Left lung (tissue), 10 donors: Measurements from ENCODE around the gene DEPDC1B. TPM values are rescaled to one million over a fixed set of nuclear protein-coding genes. Genes with fewer than 3 reads are reported as not detected.
"Not testable (repeated sequence)": the region's sequence is repeated elsewhere in the genome, so short reads cannot be mapped to it uniquely, and the experiment has no call there.

Source experiments
- ATAC-seq: fragments of 200-7000 bp; cut with Tn5 transposase; one replicate; pipeline ENCODE4 v1.9.1; 2020; ENCODE audit warnings: moderate library complexity
- DNase-seq, 4 donors: peaks; one replicate each; pipeline ENCODE4 v3.0.0-alpha.2; 2013 to 2020
- H3K27ac ChIP-seq, 2 donors: fragments of 200-600 bp; sonication (generic) in 1 of 2; one replicate each; pipeline versions ENCODE4 v1.5.0 to v1.8.0; 2020 to 2021
- H3K27me3 ChIP-seq, 2 donors: fragments of 200-600 bp; sonication (generic) in 1 of 2; one replicate each; pipeline versions ENCODE4 v1.5.0 to v1.8.0; 2020 to 2021
- H3K36me3 ChIP-seq, 2 donors: fragments of 200-600 bp; sonication (generic) in 1 of 2; one replicate each; pipeline versions ENCODE4 v1.5.0 to v1.8.0; 2020 to 2021
- H3K4me1 ChIP-seq, 2 donors: fragments of 200-600 bp; one replicate each; pipeline ENCODE4 v1.8.0; 2021
- H3K4me3 ChIP-seq, 2 donors: fragments of 200-600 bp; sonication (generic) in 1 of 2; one replicate each; pipeline versions ENCODE4 v1.5.0 to v1.8.0; 2020 to 2021; ENCODE audit warnings: mild to moderate bottlenecking in 1 of 2
- H3K9me3 ChIP-seq, 2 donors: fragments of 200-600 bp; sonication (generic) in 1 of 2; one replicate each; pipeline versions ENCODE4 v1.5.0 to v1.8.0; 2020 to 2021
- intact Hi-C, 2 donors: fragments of 100-400 bp; cut with DNase I; formaldehyde crosslinking; loops; one replicate each; pipeline versions ENCODE4 v1.11.2 to v1.14.2; 2022
- polyA plus RNA-seq, 6 donors: library from polyadenylated mRNA; unstranded; fragments of 120-200 nt; gene quantifications; one replicate each; pipeline ENCODE4 v1.2.1, GENCODE V29; 2013; ENCODE audit not compliant: insufficient read length in 6 of 6
- total RNA-seq, 2 donors: library from RNA; stranded (reverse); fragmentation: NEBNext Ultra II Directional; extraction: Animal tissue kit (Norgen Biotek cat#: 25700); gene quantifications; one replicate each; pipeline ENCODE4 v1.2.1, GENCODE V29; 2021
- TF ChIP-seq, protein P1 (sequence below), 2 donors: fragments of 200-600 bp; sonication (generic) in 1 of 2; IDR thresholded peaks; one replicate each; pipeline versions ENCODE4 v1.5.0 to v1.8.0; 2021; ENCODE audit warnings: antibody characterized with exemption in 2 of 2
- donor health status: DM: no; HTN: yes; CAD: no.
- donor health status: DM: no; HTN: no; CAD: no.

Gene DEPDC1B
- total and polyA plus RNA-seq, 8 donors: 1.3 to 21.4 (median 10.5) TPM

DNA sequence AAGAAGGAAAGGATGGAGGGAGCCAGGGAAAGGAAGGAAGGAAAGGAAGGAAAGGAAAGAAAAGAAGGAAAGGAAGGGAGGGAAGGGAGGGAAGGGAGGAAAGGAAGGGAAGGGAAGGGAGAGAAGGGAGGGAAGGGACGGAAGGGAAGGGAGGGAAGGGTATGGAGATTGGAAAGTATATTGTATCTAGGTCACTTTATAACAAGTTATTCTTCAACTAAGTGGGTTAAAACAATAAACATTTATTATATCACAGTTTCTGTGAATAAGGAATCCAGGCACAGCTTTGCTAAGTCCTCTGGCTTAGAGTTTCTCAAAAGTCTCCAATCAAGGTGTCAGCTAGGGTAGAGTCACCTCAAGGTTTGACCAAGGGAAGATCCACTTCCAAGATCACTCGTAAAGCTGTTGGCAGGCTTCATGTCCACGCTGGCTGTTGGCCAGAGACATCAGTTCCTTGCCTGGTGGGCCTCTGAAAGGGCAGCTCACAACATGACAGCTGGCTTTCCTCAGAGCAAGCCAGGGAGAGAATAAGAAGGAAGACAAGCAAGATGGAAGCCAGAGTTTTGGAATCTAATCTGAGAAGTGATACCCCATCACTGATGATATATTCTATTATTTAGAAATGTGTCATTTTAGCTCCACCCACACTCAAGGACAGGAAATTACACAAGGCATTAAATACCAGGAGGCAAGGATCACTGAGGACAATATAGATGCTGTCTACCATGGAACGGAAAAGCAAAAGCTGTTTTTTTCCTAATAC, 105.1 kb downstream of the DEPDC1B start:
- TF ChIP-seq, protein P1, sequence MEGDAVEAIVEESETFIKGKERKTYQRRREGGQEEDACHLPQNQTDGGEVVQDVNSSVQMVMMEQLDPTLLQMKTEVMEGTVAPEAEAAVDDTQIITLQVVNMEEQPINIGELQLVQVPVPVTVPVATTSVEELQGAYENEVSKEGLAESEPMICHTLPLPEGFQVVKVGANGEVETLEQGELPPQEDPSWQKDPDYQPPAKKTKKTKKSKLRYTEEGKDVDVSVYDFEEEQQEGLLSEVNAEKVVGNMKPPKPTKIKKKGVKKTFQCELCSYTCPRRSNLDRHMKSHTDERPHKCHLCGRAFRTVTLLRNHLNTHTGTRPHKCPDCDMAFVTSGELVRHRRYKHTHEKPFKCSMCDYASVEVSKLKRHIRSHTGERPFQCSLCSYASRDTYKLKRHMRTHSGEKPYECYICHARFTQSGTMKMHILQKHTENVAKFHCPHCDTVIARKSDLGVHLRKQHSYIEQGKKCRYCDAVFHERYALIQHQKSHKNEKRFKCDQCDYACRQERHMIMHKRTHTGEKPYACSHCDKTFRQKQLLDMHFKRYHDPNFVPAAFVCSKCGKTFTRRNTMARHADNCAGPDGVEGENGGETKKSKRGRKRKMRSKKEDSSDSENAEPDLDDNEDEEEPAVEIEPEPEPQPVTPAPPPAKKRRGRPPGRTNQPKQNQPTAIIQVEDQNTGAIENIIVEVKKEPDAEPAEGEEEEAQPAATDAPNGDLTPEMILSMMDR (IDR thresholded peaks at IDR 0.05): no peak
- ATAC-seq: no peak
- no peak overlapping the region for H3K4me3 ChIP-seq
- intact Hi-C loops: no loop called here
- no peaks in the 10 kb centered on the region for H3K27me3 ChIP-seq
- DNase-seq: peak in 1 of 4 donors; percentile 23
- H3K36me3 ChIP-seq: no peaks in the 10 kb centered on the region
- H3K27ac ChIP-seq: no peak overlapping the region
- peaks cover 0 to 6% of the 10 kb centered on the region in 2 donors for H3K4me1 ChIP-seq
- H3K9me3 ChIP-seq: no peaks in the 10 kb centered on the region

DNA sequence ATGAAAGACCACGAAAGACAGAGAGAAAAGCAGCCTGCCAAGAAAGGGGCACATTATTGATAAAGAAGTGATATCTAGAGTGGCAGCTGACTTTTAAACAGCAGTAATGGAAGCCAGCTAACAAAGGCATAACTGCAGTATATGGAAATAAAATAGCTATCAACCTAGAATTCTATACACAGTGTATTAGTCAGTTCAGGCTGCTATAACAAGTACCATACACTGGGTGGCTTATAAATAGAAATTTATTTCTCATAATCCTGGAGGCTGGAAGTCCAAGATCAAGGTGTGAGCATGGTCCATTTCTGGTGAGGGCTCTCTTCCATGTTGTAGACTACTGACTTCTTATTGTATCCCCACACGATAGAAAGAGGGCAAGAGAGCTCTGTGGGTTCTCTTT, 109.8 kb downstream of the DEPDC1B start:
- Histone ChIP-seq H3K27ac (no peak overlapping the region), H3K9me3 (no peaks in the 10 kb centered on the region), H3K36me3 (no peaks in the 10 kb centered on the region), H3K4me3 (no peak overlapping the region), H3K27me3 (no peaks in the 10 kb centered on the region), H3K4me1 (no peaks in the 10 kb centered on the region)
- DNase-seq (no peak), ATAC-seq (no peak)
- TF ChIP-seq, protein P1 (IDR thresholded peaks at IDR 0.05): no peak
- intact Hi-C loops: no loop called here

DNA sequence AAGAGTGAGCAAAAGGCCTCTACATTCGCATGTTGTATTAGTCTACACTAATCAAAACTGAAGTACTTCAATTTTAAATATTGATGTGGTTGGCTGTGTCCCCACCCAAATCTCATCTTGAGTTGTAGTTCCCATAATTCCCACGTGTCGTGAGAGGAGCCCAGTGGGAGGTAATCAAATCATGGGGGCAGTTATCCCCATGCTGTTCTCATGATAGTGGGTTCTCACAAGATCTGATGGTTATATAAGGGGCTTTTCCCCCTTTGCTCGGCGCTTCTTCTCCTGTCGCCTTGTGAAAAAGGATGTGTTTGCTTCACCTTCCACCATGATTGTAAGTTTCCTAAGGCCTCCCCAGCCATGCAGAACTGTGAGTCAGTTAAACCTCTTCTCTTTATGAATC, 112.7 kb downstream of the DEPDC1B start:
- H3K36me3 ChIP-seq, H3K27ac ChIP-seq, ATAC-seq, intact Hi-C loops, H3K4me1 ChIP-seq, H3K9me3 ChIP-seq, H3K4me3 ChIP-seq, H3K27me3 ChIP-seq, DNase-seq: not testable (repeated sequence)

DNA sequence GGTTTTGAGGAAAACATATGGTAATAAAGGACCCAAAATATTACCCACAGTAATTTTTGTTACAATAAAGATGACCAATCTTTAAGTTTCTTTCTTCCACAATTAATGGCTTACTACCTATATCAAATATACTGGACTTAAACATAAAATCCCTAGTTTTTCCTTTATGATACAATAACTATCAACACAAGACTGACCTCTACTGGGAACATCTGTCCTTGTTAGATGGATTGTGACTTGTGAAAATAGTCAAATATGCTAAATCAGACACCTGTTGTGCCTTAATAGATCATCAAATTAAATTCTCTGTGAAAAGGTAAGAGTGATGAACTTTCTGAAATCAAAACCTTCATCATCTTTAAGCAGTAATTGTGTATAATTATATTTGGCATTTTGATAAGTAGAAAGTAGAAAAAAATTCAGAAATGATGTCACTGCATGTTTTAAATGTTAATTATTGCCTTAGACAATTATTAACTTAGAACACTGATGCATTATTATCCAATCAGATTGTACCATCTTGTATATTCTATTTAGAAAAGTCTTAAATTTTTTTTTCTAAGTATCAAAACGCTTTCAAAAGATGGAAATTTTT, 113.6 kb downstream of the DEPDC1B start:
- TF ChIP-seq, protein P1 (IDR thresholded peaks at IDR 0.05): no peak
- no peaks in the 10 kb centered on the region for H3K27me3 ChIP-seq
- ATAC-seq: no peak
- no peaks in the 10 kb centered on the region for H3K4me1 ChIP-seq
- no peak overlapping the region for H3K4me3 ChIP-seq
- DNase-seq: peak in 1 of 4 donors; percentile 16
- H3K9me3 ChIP-seq: no peaks in the 10 kb centered on the region
- H3K36me3 ChIP-seq: no peaks in the 10 kb centered on the region
- no peak overlapping the region for H3K27ac ChIP-seq
- intact Hi-C loops: no loop called here

DNA sequence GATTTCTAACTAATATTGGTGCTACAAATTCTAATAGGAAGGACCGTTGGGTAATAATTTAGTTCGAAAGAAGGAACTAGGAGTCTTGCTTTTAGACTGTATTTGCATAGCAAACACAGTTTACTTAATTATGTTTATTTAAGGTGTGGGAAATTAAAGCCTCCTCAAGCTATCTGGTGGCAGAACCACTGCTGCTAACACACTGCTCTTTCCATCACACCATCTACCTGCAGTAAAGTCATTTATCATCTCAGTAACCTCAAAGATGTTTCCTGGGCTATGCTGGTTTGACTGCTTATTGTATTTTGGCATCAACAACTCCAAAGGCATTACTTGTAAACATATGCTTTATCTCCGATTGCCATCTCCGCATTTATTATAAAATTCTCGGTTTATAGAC, 114.3 kb downstream of the DEPDC1B start:
- ATAC-seq (no peak), DNase-seq (no peak)
- TF ChIP-seq, protein P1 (IDR thresholded peaks at IDR 0.05): no peak
- intact Hi-C loops: no loop called here
- H3K27me3 ChIP-seq: no peaks in the 10 kb centered on the region
- no peaks in the 10 kb centered on the region for H3K36me3 ChIP-seq
- no peaks in the 10 kb centered on the region for H3K4me1 ChIP-seq
- no peaks in the 10 kb centered on the region for H3K9me3 ChIP-seq
- no peak overlapping the region for H3K27ac ChIP-seq
- H3K4me3 ChIP-seq: no peak overlapping the region
